ENCODE results near the gene MAGI2. TPM values are rescaled to one million over a fixed set of nuclear protein-coding genes. Genes with fewer than 3 reads are reported as not detected.

Gene MAGI2
- total RNA-seq, 1 donor from 2014 or later: 11.4 TPM

DNA sequence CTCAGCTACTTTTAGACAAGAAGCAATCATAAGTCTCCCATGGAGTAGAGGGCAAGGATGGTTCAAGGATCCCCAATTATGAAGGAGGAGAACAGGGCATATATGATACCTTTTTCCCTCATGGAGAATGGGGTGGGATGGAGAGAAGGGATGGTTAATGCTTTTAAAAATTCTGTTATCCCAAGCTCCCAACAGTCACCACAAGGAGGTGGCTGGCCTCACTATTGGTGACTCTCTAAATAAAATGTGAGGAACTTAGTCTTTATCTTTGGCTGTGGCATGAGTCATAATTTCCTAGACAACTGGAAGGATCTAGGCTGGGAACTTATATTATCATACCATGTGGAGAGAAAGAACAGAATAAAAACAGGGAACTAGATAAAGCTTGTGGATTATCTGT, 1357.9 kb downstream of the MAGI2 start:
- Mint-ChIP-seq H3K4me3 (ENCODE audit: low read depth) (no peak overlapping the region), H3K4me1 (ENCODE audit: low read depth) (no peaks in the 10 kb centered on the region)

DNA sequence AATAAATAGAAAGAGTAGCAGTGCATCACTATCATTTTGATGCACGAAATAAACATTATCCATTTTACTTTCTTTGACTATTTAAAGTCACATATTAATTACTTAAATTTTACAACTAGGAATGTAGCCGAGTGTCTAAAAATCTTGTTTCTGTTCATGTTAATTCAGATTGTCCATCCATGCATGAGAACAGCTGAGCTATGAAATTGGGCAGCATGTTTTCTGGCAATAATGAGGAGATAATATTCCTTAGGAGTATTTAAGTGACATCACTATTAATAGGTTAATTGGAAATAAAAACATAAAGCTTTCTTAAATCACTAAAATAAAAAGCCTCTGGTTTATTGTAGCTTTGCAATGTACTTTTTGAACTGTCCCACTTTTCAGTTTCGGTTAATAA, 1361.1 kb downstream of the MAGI2 start:
- no peaks in the 10 kb centered on the region for H3K4me1 Mint-ChIP-seq (ENCODE audit: low read depth)
- no peak for DNase-seq (ENCODE audit: low spot score, unreplicated experiment)
- no peaks in the 10 kb centered on the region for H3K27me3 Mint-ChIP-seq
- H3K4me3 Mint-ChIP-seq (ENCODE audit: low read depth): no peak overlapping the region
- TF ChIP-seq, protein P1, sequence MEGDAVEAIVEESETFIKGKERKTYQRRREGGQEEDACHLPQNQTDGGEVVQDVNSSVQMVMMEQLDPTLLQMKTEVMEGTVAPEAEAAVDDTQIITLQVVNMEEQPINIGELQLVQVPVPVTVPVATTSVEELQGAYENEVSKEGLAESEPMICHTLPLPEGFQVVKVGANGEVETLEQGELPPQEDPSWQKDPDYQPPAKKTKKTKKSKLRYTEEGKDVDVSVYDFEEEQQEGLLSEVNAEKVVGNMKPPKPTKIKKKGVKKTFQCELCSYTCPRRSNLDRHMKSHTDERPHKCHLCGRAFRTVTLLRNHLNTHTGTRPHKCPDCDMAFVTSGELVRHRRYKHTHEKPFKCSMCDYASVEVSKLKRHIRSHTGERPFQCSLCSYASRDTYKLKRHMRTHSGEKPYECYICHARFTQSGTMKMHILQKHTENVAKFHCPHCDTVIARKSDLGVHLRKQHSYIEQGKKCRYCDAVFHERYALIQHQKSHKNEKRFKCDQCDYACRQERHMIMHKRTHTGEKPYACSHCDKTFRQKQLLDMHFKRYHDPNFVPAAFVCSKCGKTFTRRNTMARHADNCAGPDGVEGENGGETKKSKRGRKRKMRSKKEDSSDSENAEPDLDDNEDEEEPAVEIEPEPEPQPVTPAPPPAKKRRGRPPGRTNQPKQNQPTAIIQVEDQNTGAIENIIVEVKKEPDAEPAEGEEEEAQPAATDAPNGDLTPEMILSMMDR (IDR thresholded peaks at IDR 0.05; ENCODE audit: unreplicated experiment): no peak
- H3K36me3 Mint-ChIP-seq (ENCODE audit: insufficient read depth): no peaks in the 10 kb centered on the region
- H3K27ac Mint-ChIP-seq: no peak overlapping the region
- peaks cover 4% of the 10 kb centered on the region for H3K9me3 Mint-ChIP-seq (ENCODE audit: low read depth)

More for the DNA sequence above, 1357.9 kb downstream of the MAGI2 start:
- Mint-ChIP-seq H3K9me3 (ENCODE audit: low read depth) (peaks cover 4% of the 10 kb centered on the region), H3K36me3 (ENCODE audit: insufficient read depth) (no peaks in the 10 kb centered on the region), H3K27me3 (no peaks in the 10 kb centered on the region), H3K27ac (no peak overlapping the region)
- DNase-seq (ENCODE audit: low spot score, unreplicated experiment): no peak
- TF ChIP-seq, protein P1 (IDR thresholded peaks at IDR 0.05; ENCODE audit: unreplicated experiment): no peak

DNA sequence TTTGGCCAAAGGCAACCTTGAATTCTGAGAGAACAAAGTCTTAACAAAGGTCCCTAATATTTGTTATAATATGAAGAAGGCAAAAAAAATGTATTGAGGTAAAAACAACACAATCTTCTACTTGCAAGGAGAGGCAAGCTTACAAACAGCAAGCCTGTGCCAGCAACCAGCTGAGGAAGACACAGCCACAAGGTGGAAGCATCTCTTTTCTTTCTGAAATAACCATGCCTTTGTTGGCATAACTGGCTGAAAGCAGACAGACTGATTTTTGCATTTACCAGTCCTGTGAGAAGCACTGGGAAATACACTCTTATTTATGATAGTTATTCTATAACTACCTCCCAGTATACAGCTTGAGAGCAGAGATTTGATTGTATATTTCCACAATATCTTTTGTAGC, 1362.9 kb downstream of the MAGI2 start:
- H3K4me3 Mint-ChIP-seq (ENCODE audit: low read depth): no peak overlapping the region
- H3K27ac Mint-ChIP-seq: no peak overlapping the region
- H3K9me3 Mint-ChIP-seq (ENCODE audit: low read depth): no peaks in the 10 kb centered on the region
- TF ChIP-seq, protein P1 (IDR thresholded peaks at IDR 0.05; ENCODE audit: unreplicated experiment): no peak
- DNase-seq (ENCODE audit: low spot score, unreplicated experiment): no peak
- H3K36me3 Mint-ChIP-seq (ENCODE audit: insufficient read depth): no peaks in the 10 kb centered on the region
- no peaks in the 10 kb centered on the region for H3K4me1 Mint-ChIP-seq (ENCODE audit: low read depth)
- no peaks in the 10 kb centered on the region for H3K27me3 Mint-ChIP-seq

DNA sequence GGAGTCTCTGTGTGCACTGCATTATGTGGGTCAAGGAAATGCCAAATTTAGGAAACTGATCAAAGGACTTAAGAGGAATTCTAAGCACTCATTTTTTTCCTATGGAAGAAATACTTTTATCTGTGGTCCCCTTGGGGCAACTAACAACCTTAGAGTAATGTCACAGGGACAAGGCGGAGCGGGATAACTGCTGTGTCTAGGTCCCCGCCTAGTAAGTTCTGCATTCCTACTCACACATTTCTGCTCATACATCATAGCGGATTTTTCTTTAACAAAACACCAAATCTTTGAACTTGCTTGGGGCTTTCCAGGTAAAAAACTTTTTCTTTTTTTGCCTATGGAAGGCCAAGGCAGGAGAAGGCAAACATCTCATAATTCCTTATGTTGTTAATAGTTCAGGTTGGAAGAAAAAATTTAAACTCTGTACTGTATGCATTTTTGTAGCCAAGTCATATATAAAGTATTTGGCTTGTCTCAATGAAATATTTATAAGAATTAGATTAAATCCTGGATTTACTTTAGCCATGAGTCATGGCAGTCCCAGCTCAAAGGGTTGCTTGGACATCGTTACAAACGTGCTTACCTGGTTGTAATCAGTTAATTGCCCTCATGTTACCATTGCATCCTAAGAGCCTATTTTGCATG, 1369.9 kb downstream of the MAGI2 start:
- Mint-ChIP-seq H3K4me3 (ENCODE audit: low read depth) (no peak overlapping the region), H3K27ac (no peak overlapping the region), H3K4me1 (ENCODE audit: low read depth) (no peaks in the 10 kb centered on the region), H3K36me3 (ENCODE audit: insufficient read depth) (no peaks in the 10 kb centered on the region), H3K9me3 (ENCODE audit: low read depth) (no peaks in the 10 kb centered on the region), H3K27me3 (peaks cover 3% of the 10 kb centered on the region)
- no peak for DNase-seq (ENCODE audit: low spot score, unreplicated experiment)
- TF ChIP-seq, protein P1 (IDR thresholded peaks at IDR 0.05; ENCODE audit: unreplicated experiment): no peak

DNA sequence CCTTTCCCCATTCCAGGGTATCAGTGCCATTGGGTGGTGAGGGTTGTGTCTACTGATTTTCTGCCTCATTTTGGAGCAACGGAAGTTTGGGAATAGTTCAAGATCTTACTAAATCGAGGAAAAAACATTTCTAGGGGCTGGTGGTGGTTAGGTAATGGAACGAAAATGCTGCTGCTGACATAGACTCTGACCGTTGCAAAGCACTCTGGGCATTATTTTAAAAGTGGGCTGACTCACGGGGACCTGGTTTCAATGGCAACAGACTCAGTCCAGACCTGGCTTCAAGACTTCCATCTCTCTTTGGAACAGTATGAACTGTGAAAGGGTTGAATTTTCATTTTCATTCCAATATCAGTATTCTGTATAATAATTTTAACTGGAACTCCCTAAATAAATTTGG, 1370.9 kb downstream of the MAGI2 start:
- Mint-ChIP-seq H3K9me3 (ENCODE audit: low read depth) (no peaks in the 10 kb centered on the region), H3K4me3 (ENCODE audit: low read depth) (no peak overlapping the region), H3K27ac (no peak overlapping the region), H3K4me1 (ENCODE audit: low read depth) (no peaks in the 10 kb centered on the region), H3K36me3 (ENCODE audit: insufficient read depth) (no peaks in the 10 kb centered on the region), H3K27me3 (peaks cover 3% of the 10 kb centered on the region)
- TF ChIP-seq, protein P1 (IDR thresholded peaks at IDR 0.05; ENCODE audit: unreplicated experiment): no peak
- DNase-seq (ENCODE audit: low spot score, unreplicated experiment): no peak
